Right atrium auricular region (tissue), 2 donors: ENCODE results near the gene TMCO5A. TPM values are rescaled to one million over a fixed set of nuclear protein-coding genes. Genes with fewer than 3 reads are reported as not detected.

Experiments
- DNase-seq: peaks from one replicate; pipeline ENCODE4 v3.0.0-alpha.2; 2019; ENCODE audit warnings: low spot score
- H3K27ac ChIP-seq, 2 donors: fragments of 200-600 bp; sonication (generic); 1 replicate in 1 of 2; 2 replicates in 1 of 2; pipeline ENCODE4 v1.5.1; 2016 to 2019
- H3K27me3 ChIP-seq, 2 donors: fragments of 200-600 bp; sonication (generic); one replicate each; pipeline versions ENCODE4 v1.5.1 to v1.6.0; 2017 to 2019
- H3K36me3 ChIP-seq: fragments of 200-600 bp; sonication (generic); one replicate; pipeline ENCODE4 v1.5.1; 2016
- H3K4me1 ChIP-seq, 2 donors: fragments of 200-600 bp; sonication (generic); one replicate each; pipeline versions ENCODE4 v1.5.1 to v1.6.0; 2017 to 2019
- H3K4me3 ChIP-seq, 2 donors: fragments of 200-600 bp; sonication (generic); 1 replicate in 1 of 2; 2 replicates in 1 of 2; pipeline ENCODE4 v1.5.1; 2017 to 2019; ENCODE audit warnings: mild to moderate bottlenecking in 1 of 2, moderate library complexity in 1 of 2
- H3K9me3 ChIP-seq, 2 donors: fragments of 200-600 bp; sonication (generic); one replicate each; pipeline ENCODE4 v1.5.1; 2019
- CTCF ChIP-seq, 2 donors: fragments of 200-600 bp; sonication (generic); IDR thresholded peaks; one replicate each; pipeline ENCODE4 v1.5.1; 2019; ENCODE audit warnings: antibody characterized with exemption in 2 of 2
- total RNA-seq, 2 donors: library from RNA; depleted of rRNA; stranded (reverse); fragments of >200 nt; gene quantifications; one replicate each; pipeline ENCODE4 v1.1.0, GENCODE V29; 2016

Gene TMCO5A
- total RNA-seq, 2 donors from 2014 or later = not detected

GRCh38 chr15:37926136-37926535 is 8.3 kb upstream of the TMCO5A start:
- H3K4me3 ChIP-seq = no peak overlapping the region
- no peak for DNase-seq
- no peak for TF ChIP-seq CTCF (IDR thresholded peaks at IDR 0.05)

GRCh38 chr15:37929238-37929637 is 5.2 kb upstream of the TMCO5A start:
- H3K4me1 ChIP-seq = no peaks in the 10 kb centered on the region
- no peak overlapping the region for H3K27ac ChIP-seq
- H3K36me3 ChIP-seq = no peaks in the 10 kb centered on the region
- DNase-seq = no peak
- no peak overlapping the region for H3K4me3 ChIP-seq
- TF ChIP-seq CTCF (IDR thresholded peaks at IDR 0.05) = no peak
- no peaks in the 10 kb centered on the region for H3K27me3 ChIP-seq
- H3K9me3 ChIP-seq = no peaks in the 10 kb centered on the region

More at GRCh38 chr15:37926136-37926535, 8.3 kb upstream of the TMCO5A start:
- Histone ChIP-seq H3K9me3 (no peaks in the 10 kb centered on the region), H3K27ac (no peak overlapping the region), H3K27me3 (no peaks in the 10 kb centered on the region), H3K36me3 (no peaks in the 10 kb centered on the region), H3K4me1 (no peaks in the 10 kb centered on the region)

GRCh38 chr15:37931321-37931720 is 3.1 kb upstream of the TMCO5A start:
- Histone ChIP-seq H3K27me3 (no peaks in the 10 kb centered on the region), H3K4me3 (no peak overlapping the region), H3K36me3 (no peaks in the 10 kb centered on the region), H3K4me1 (no peaks in the 10 kb centered on the region), H3K9me3 (no peaks in the 10 kb centered on the region), H3K27ac (no peak overlapping the region)
- DNase-seq = no peak
- TF ChIP-seq CTCF (IDR thresholded peaks at IDR 0.05) = no peak

GRCh38 chr15:37931868-37932267 is 2.6 kb upstream of the TMCO5A start:
- Histone ChIP-seq H3K4me1 (no peaks in the 10 kb centered on the region), H3K27ac (no peak overlapping the region), H3K27me3 (no peaks in the 10 kb centered on the region), H3K9me3 (no peaks in the 10 kb centered on the region), H3K4me3 (no peak overlapping the region), H3K36me3 (no peaks in the 10 kb centered on the region)
- TF ChIP-seq CTCF (IDR thresholded peaks at IDR 0.05) = no peak
- DNase-seq = no peak

- no peak for DNase-seq
Measured at GRCh38 chr15:37932549-37932948, 1.9 kb upstream of the TMCO5A start.

More at GRCh38 chr15:37932549-37932948, 1.9 kb upstream of the TMCO5A start:
- no peak overlapping the region for H3K27ac ChIP-seq
- H3K36me3 ChIP-seq = no peaks in the 10 kb centered on the region
- no peaks in the 10 kb centered on the region for H3K4me1 ChIP-seq
- H3K4me3 ChIP-seq = no peak overlapping the region
- no peaks in the 10 kb centered on the region for H3K9me3 ChIP-seq
- H3K27me3 ChIP-seq = no peaks in the 10 kb centered on the region
- no peak for TF ChIP-seq CTCF (IDR thresholded peaks at IDR 0.05)
